Activated naive CD8-positive, alpha-beta T cell treated with anti-CD3 and anti-CD28 coated beads, Interleukin-2, amount 50 U/mL, for 16 hours (primary cell): ENCODE measurements around the gene GPM6B.

Experiments used
- DNase-seq: peaks from one replicate; pipeline ENCODE4 v3.0.0-alpha.2; 2020; ENCODE audit warnings: low read depth, low spot score

The GPM6B gene

DNA sequence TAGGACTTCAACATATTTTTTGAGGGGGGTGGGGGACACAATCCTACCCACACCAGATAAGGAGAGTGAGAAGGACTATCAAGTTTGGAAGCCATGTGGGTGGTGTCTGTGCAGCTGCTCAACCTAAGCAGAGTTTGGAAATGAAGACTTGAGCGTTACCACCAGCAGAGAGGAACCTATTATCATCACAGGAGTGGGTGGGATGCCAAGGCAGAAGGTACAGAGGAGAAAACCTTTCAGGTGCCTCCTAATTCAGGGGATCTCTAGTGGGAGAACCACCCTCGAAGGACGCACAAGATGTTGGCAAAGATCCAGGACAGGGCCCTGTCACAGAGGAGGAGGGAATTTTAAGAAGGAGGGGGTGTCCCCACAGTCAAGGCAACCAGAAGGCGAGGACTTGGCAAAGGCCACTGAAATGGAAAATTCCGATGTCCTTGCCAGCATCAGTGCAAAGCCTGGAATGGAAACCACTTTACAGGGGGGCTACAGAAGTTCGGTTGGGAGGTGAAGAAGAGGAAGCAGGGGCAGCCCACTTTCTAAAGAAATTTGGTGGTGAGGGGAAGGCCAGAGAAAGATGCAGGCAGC, 8.4 kb upstream of the GPM6B start:
- DNase-seq, result no peak

GRCh38 chrX:13824746-13825145, 7.9 kb upstream of the GPM6B start:
- DNase-seq, result no peak

DNA sequence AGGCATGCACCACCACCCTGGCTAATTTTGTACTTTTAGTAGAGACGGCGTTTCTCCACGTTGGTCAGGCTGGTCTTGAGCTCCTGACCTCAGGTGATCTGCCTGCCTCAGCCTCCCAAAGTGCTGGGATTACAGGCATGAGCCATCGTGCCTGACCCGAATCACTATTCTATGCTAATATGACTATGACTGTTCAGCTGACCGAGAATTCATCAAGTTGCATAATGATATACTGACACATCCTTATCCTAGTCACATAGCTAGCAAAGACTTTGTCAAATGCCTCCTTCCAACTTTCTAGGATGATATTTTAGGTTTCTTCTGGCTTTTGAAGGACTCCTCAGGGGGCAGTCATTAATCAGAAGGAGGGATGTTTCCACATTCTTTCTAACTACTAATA, 4.8 kb upstream of the GPM6B start:
- DNase-seq, result no peak

GRCh38 chrX:13816176-13816575, 717 bp downstream of the GPM6B start:
- no peak for DNase-seq

- DNase-seq, result no peak
These were observed 1.2 kb downstream of the GPM6B start for GRCh38 chrX:13815664-13816063.

DNA sequence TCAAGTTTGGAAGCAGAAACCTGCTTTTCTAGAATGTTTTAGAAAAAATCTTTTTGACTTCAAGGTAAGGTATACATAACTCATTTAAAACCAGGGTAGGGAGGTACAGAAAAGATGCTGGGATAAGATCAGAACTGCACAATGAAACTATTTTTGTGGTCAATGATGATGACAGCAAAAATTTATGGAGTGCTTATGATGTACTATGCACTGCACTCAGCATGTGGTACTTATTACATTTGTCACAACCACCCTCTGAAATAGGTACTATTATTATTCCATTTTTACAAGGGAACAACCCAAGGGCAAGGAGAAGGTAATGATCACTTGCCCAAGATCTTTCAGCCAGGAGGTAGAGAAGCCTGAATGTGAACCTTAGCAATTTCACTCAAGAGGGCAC, 8.0 kb downstream of the GPM6B start:
- no peak for DNase-seq

GRCh38 chrX:13808293-13808692, 8.6 kb downstream of the GPM6B start:
- no peak for DNase-seq

DNA sequence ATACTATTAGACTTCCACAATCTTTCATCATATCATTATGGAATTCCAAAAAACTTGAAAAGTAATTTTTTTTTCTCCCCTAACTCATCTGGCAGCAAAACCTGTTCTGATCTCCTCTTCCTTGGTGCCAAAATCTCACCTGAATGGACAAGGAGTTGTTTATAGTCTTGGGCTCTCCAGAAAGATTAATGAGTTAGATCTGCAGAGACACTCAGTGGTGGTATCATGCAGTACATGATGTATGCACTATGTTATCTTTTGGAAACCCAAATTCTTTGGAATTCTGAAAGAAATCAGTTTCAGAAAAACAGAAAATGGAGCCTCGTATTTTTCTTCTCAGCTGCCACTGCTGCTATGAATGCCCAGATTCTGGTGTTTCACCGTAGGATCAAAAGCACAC, 11.7 kb downstream of the GPM6B start:
- no peak for DNase-seq

GRCh38 chrX:13803116-13803515, 13.8 kb downstream of the GPM6B start:
- DNase-seq, result no peak

DNA sequence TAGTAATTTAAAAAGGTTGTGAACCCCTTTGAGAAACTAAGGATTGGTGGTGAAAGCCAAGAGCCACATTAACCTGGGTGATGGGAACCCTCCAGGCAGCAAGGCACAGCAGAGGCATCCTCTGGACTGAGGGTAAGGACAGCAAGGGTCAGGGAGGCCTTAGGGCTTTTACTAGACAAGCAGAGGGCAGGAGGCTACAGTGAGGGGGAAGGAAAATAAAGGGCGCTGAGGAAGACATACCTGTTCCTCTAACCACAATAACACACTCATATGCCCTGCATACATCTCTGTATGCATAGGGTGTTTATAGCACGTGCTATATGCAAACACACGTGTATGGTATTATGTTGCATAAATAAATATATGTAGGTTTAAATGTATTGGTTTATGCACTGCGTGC, 18.7 kb downstream of the GPM6B start:
- no peak for DNase-seq

DNA sequence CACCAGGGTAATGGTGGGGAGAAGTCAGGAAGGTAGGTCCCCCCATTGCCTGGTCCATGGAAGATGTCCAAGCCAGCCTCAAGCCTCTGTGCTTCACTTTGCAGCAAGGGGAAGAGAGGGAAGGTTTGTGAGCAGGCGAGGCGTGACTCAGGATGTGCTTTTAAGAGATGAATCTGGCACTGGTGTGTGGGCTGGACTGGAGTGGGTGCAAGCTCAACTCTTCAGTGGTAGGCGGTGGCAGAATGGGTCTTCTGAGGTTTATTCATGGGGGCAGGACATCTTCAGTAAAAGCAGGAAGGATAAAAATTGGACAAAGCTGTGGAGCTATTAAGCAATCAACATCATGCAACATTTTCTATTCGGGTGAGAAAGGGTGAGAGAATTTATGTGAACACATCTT, 19.4 kb downstream of the GPM6B start:
- DNase-seq, result no peak

GRCh38 chrX:13794417-13794816, 22.5 kb downstream of the GPM6B start:
- DNase-seq, result no peak

DNA sequence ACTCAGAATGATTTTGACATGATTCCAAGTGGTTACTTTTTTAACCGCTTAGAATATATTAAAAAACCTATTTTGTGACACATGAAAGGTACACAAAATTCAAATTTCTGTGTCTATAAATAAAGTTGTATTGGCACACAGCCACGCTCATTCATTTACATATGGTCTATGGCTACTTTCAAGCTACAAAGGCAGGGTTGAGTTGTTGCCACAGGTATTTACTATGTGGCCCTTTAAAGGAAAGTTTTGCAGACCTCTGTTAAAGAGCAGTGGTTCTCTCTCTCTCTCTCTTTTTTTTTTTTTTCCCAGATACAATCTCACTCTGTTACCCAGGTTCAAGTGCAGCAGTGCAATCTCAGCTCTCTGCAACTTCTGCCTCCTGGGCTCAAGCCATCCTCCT, 23.0 kb downstream of the GPM6B start:
- no peak for DNase-seq

GRCh38 chrX:13791559-13791958, 25.3 kb downstream of the GPM6B start:
- DNase-seq, result no peak

- no peak for DNase-seq
These were observed 25.7 kb downstream of the GPM6B start for GRCh38 chrX:13791145-13791544.

- DNase-seq, result no peak
These were observed 26.4 kb downstream of the GPM6B start for GRCh38 chrX:13790206-13791131.

DNA sequence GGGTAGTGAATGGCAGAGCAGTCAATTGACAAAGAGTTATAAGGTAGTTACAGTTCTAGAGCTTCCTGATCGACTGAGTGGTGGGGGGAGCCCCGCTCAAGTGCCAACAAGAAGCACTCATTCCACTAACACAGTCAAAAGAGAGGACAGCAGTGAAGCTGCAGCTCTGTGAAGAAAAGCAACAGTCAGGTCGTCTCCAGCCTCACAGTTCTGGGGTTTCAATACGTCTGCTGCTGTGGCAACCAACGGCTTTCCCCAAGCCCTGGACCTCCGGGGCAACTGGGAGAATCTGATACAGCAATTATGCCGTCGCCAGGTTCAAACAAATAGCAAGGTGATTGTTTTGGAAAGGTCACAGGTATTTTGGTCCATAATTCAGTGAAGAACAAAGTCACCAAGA, 30.8 kb downstream of the GPM6B start:
- DNase-seq, result no peak

DNA sequence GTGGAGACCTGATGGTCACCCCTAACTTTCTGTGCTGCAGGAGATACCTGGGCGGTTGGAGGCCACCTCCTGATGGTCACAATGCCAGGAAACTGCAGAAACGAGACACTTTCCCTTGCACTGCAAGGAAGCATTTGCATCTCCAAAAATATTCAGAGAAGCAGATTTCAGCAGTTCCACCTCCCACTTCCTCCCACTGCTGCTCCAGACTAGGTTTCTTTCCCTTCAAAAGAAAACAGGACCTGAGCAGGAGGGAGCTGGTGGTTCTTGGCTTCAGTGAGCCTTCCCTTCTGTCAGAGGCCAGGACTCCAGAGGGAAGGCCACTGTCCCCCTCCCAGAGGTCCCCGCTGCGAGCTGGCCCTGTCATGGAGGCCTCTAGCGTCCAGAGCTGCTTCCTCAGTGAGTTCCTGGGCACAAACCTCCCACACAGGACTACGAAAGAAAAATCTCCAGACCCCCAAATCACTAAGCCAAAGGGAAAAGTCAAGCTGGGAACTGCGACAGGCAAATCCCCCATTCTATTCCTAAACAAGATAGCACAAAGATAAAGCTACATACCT, 35.9 kb downstream of the GPM6B start:
- no peak for DNase-seq

GRCh38 chrX:13778916-13779315, 38.0 kb downstream of the GPM6B start:
- no peak for DNase-seq

- no peak for DNase-seq
These were observed 40.5 kb downstream of the GPM6B start for GRCh38 chrX:13776387-13776786.

DNA sequence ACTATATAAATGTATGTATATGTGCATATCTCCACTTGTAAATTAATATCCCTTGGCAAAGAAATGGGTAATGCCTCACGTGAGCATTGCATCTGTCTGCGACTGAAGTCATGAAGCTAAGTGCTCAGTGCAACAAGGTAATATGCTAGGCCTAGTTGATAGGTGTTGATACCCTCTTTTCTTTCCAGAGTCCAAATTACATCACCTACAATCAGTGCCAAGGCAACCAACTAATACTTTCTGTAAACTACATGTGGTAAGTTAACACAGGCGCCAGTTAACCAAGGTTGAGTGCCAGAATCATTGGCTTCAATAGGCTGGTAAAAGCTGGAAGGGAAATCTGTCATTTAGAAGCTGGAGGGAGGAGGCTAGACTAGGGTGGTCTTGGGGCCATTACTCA, 41.1 kb downstream of the GPM6B start:
- no peak for DNase-seq

GRCh38 chrX:13774696-13775095, 42.2 kb downstream of the GPM6B start:
- DNase-seq, result no peak

DNA sequence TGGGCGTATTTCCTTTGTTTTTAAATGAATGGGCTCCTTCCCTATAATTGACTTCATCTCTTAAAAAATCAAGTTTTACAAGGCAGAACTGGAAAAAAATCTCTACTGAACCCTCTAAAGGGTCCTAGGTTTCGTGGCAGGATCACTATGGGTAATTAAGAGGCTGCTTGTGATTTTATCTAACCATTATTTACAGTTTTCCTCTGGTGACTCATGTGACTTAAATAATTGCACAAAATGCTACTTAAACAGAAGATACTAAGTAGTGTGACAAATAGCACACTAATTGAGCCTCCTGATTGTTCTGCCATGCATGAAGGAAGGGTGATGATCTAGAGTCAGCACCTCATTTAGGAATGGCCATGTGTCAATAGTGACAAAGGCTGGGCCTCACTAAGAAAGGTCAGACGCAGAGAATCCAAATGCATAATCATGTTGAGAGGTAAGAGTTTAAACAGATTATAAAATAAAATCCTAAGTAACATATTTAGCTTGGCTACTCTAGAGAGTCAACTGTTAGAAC, 46.8 kb downstream of the GPM6B start:
- no peak for DNase-seq
